ENCODE data around the gene RAB1B. TPM values are rescaled to one million over a fixed set of nuclear protein-coding genes. Genes with fewer than 3 reads are reported as not detected.
A peak's percentile ranks its signal among the peaks of the same experiment; 100 is the strongest.

RAB1B gene
- total RNA-seq, 1 donor from 2014 or later: 120 TPM

DNA sequence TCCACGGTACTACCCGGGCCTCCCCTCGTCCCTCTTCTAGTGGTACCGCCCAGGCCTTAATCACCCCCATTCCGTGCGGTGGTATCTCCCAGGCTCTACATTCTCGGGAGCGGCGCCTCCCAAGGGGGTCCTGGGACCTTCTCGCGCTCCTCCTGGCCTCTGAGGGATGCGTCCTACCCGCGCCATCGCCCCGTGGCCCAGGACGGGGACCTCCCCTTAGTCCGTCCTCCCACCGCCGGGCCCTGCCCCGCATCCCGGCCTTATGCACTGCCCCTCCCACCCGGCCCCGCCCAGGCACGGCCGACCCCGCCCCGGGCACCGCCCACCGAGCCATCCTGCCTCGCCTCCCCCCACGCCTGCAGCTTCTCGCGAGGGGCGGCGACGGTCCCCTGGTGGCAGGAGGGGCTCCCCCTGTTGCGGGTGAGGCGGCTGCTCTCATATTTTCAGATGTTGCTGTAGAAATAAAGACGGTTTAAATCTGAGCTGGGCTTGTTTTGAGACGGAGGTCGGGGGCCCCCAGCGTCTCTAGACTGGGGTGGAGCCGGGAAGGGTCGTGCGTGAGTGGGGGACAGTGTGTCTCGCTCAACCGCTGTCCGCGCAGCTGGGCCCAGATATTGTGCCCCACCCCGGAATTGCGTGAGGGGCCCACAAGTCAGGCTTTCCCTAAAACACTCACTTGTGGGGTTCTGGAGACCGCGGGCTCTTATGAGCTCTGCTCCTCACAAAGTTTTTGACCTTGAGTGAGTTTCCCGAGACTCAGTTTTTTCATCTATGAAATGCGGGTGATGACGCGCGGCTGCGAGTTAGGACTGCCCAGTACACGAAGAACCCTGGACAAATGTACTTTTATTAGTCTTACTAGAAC is 828 bp upstream of the RAB1B start:
- peaks cover 14% of the 10 kb centered on the region for H3K36me3 ChIP-seq (ENCODE audit: insufficient read depth, low read length)
- H3K27me3 ChIP-seq (ENCODE audit: insufficient read depth, low read length): no peaks in the 10 kb centered on the region
- peaks cover 32% of the 10 kb centered on the region for H3K79me2 ChIP-seq (ENCODE audit: insufficient read depth, low read length)
- peak overlapping the region; percentile 24 for H2AFZ ChIP-seq (ENCODE audit: low read depth, low read length)
- Mint-ChIP-seq H3K27ac (ENCODE audit: unreplicated experiment) (peak overlapping the region; percentile 93), H3K36me3 (ENCODE audit: low read depth, unreplicated experiment) (peaks cover 19% of the 10 kb centered on the region), H3K9me3 (ENCODE audit: unreplicated experiment) (no peaks in the 10 kb centered on the region), H3K4me1 (ENCODE audit: low read depth, unreplicated experiment) (peaks cover 7% of the 10 kb centered on the region), H3K4me3 (ENCODE audit: unreplicated experiment) (peak overlapping the region; percentile 92), H3K27me3 (ENCODE audit: low read depth, unreplicated experiment) (no peaks in the 10 kb centered on the region)
- peak overlapping the region; percentile 88 for H3K4me2 ChIP-seq (ENCODE audit: low read length)
- H3K27ac ChIP-seq (ENCODE audit: low read depth, low read length): peak overlapping the region; percentile 82
- H3K9ac ChIP-seq (ENCODE audit: low read length): peak overlapping the region; percentile 96
- FAIRE-seq (no peak), DNase-seq (ENCODE audit: low read depth) (peak; percentile 64)
- peaks cover 53% of the 10 kb centered on the region for H4K20me1 ChIP-seq (ENCODE audit: insufficient read depth, low read length)
- H3K4me1 ChIP-seq (ENCODE audit: insufficient read depth, low read length): peaks cover 21% of the 10 kb centered on the region
- no peak for TF ChIP-seq EZH2 (IDR thresholded peaks at IDR 0.05; ENCODE audit: insufficient read depth, low read length)
- TF ChIP-seq, protein P1, sequence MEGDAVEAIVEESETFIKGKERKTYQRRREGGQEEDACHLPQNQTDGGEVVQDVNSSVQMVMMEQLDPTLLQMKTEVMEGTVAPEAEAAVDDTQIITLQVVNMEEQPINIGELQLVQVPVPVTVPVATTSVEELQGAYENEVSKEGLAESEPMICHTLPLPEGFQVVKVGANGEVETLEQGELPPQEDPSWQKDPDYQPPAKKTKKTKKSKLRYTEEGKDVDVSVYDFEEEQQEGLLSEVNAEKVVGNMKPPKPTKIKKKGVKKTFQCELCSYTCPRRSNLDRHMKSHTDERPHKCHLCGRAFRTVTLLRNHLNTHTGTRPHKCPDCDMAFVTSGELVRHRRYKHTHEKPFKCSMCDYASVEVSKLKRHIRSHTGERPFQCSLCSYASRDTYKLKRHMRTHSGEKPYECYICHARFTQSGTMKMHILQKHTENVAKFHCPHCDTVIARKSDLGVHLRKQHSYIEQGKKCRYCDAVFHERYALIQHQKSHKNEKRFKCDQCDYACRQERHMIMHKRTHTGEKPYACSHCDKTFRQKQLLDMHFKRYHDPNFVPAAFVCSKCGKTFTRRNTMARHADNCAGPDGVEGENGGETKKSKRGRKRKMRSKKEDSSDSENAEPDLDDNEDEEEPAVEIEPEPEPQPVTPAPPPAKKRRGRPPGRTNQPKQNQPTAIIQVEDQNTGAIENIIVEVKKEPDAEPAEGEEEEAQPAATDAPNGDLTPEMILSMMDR (IDR thresholded peaks at IDR 0.05; ENCODE audit: insufficient read depth, low read depth, low read length): no peak
- no peaks in the 10 kb centered on the region for H3K9me3 ChIP-seq (ENCODE audit: insufficient read depth, low read depth, low read length)
- peak overlapping the region; percentile 90 for H3K4me3 ChIP-seq (ENCODE audit: insufficient read depth, low read depth, low read length)

- H3K4me1 ChIP-seq (ENCODE audit: insufficient read depth, low read length): peaks cover 21% of the 10 kb centered on the region
- H3K4me2 ChIP-seq (ENCODE audit: low read length): peak overlapping the region; percentile 88
- peaks cover 27% of the 10 kb centered on the region for H3K36me3 ChIP-seq (ENCODE audit: insufficient read depth, low read length)
- peaks cover 36% of the 10 kb centered on the region for H3K79me2 ChIP-seq (ENCODE audit: insufficient read depth, low read length)
- H2AFZ ChIP-seq (ENCODE audit: low read depth, low read length): no peak overlapping the region
- H3K4me3 Mint-ChIP-seq (ENCODE audit: unreplicated experiment): peak overlapping the region; percentile 92
- peaks cover 52% of the 10 kb centered on the region for H4K20me1 ChIP-seq (ENCODE audit: insufficient read depth, low read length)
- no peaks in the 10 kb centered on the region for H3K27me3 Mint-ChIP-seq (ENCODE audit: low read depth, unreplicated experiment)
- peak overlapping the region; percentile 83 for H3K27ac ChIP-seq (ENCODE audit: low read depth, low read length)
- peaks cover 27% of the 10 kb centered on the region for H3K36me3 Mint-ChIP-seq (ENCODE audit: low read depth, unreplicated experiment)
- DNase-seq (ENCODE audit: low read depth): peak; percentile 31
- no peaks in the 10 kb centered on the region for H3K9me3 Mint-ChIP-seq (ENCODE audit: unreplicated experiment)
- FAIRE-seq: no peak
- no peaks in the 10 kb centered on the region for H3K9me3 ChIP-seq (ENCODE audit: insufficient read depth, low read depth, low read length)
- H3K27ac Mint-ChIP-seq (ENCODE audit: unreplicated experiment): peak overlapping the region; percentile 93
- no peaks in the 10 kb centered on the region for H3K27me3 ChIP-seq (ENCODE audit: insufficient read depth, low read length)
- H3K9ac ChIP-seq (ENCODE audit: low read length): peak overlapping the region; percentile 96
- TF ChIP-seq EZH2 (IDR thresholded peaks at IDR 0.05; ENCODE audit: insufficient read depth, low read length): no peak
- TF ChIP-seq, protein P1 (IDR thresholded peaks at IDR 0.05; ENCODE audit: insufficient read depth, low read depth, low read length): peak; percentile 11
- peaks cover 10% of the 10 kb centered on the region for H3K4me1 Mint-ChIP-seq (ENCODE audit: low read depth, unreplicated experiment)
- H3K4me3 ChIP-seq (ENCODE audit: insufficient read depth, low read depth, low read length): peak overlapping the region; percentile 90
These were observed 790 bp downstream of the RAB1B start for GRCh38 chr11:66268952-66269905.

Measured in astrocyte (in vitro differentiated cells and primary cell).